ENCODE measurements around the gene PPARD. TPM values are rescaled to one million over a fixed set of nuclear protein-coding genes. Genes with fewer than 3 reads are reported as not detected.
"Not testable (repeated sequence)": the region's sequence is repeated elsewhere in the genome, so short reads cannot be mapped to it uniquely, and the experiment has no call there.

Gene PPARD
- total RNA-seq, 1 donor from 2014 or later, result 21.9 TPM

GRCh38 chr6:35428421-35429149 is 86.2 kb downstream of the PPARD start:
- H3K4me3 Mint-ChIP-seq, result no peak overlapping the region
- H3K27me3 Mint-ChIP-seq, result no peaks in the 10 kb centered on the region
- no peak for TF ChIP-seq CTCF (conservative IDR thresholded peaks at IDR 0.05)
- no peaks in the 10 kb centered on the region for H3K4me1 Mint-ChIP-seq (ENCODE audit: unreplicated experiment)
- no peak overlapping the region for H3K27ac Mint-ChIP-seq
- no peak for DNase-seq (ENCODE audit: extremely low spot score, unreplicated experiment)
- H3K9me3 Mint-ChIP-seq, result no peaks in the 10 kb centered on the region
- H3K36me3 Mint-ChIP-seq, result peaks cover 7% of the 10 kb centered on the region

- DNase-seq (ENCODE audit: extremely low spot score, unreplicated experiment), result no peak
- TF ChIP-seq CTCF (conservative IDR thresholded peaks at IDR 0.05), result no peak
- H3K27me3 Mint-ChIP-seq, result no peaks in the 10 kb centered on the region
- no peak overlapping the region for H3K4me3 Mint-ChIP-seq
- H3K9me3 Mint-ChIP-seq, result no peaks in the 10 kb centered on the region
- H3K36me3 Mint-ChIP-seq, result peaks cover 7% of the 10 kb centered on the region
- no peaks in the 10 kb centered on the region for H3K4me1 Mint-ChIP-seq (ENCODE audit: unreplicated experiment)
- no peak overlapping the region for H3K27ac Mint-ChIP-seq
Measured at GRCh38 chr6:35429463-35429862, 87.1 kb downstream of the PPARD start.

- Mint-ChIP-seq H3K36me3 (peaks cover 7% of the 10 kb centered on the region), H3K4me3 (no peak overlapping the region), H3K27ac (no peak overlapping the region), H3K27me3 (no peaks in the 10 kb centered on the region), H3K4me1 (ENCODE audit: unreplicated experiment) (no peaks in the 10 kb centered on the region), H3K9me3 (no peaks in the 10 kb centered on the region)
- TF ChIP-seq CTCF (conservative IDR thresholded peaks at IDR 0.05), result no peak
- DNase-seq (ENCODE audit: extremely low spot score, unreplicated experiment), result no peak
Measured at GRCh38 chr6:35432291-35432690, 89.9 kb downstream of the PPARD start.

- DNase-seq (ENCODE audit: extremely low spot score, unreplicated experiment); H3K27ac Mint-ChIP-seq; H3K4me3 Mint-ChIP-seq; H3K36me3 Mint-ChIP-seq; H3K27me3 Mint-ChIP-seq; H3K4me1 Mint-ChIP-seq (ENCODE audit: unreplicated experiment); H3K9me3 Mint-ChIP-seq: not testable (repeated sequence)
Measured at GRCh38 chr6:35432702-35433101, 90.3 kb downstream of the PPARD start.

GRCh38 chr6:35435074-35435837 is 92.9 kb downstream of the PPARD start:
- H3K36me3 Mint-ChIP-seq, result no peaks in the 10 kb centered on the region
- H3K27me3 Mint-ChIP-seq, result no peaks in the 10 kb centered on the region
- no peak overlapping the region for H3K4me3 Mint-ChIP-seq
- no peak overlapping the region for H3K27ac Mint-ChIP-seq
- TF ChIP-seq CTCF (conservative IDR thresholded peaks at IDR 0.05), result no peak
- no peak for DNase-seq (ENCODE audit: extremely low spot score, unreplicated experiment)
- H3K4me1 Mint-ChIP-seq (ENCODE audit: unreplicated experiment), result no peaks in the 10 kb centered on the region
- no peaks in the 10 kb centered on the region for H3K9me3 Mint-ChIP-seq
